ENCODE results near the gene IL17C. TPM values are rescaled to one million over a fixed set of nuclear protein-coding genes. Genes with fewer than 3 reads are reported as not detected.

The IL17C gene
- total and polyA plus RNA-seq, 2 experiments from 2014 or later, result not detected

DNA sequence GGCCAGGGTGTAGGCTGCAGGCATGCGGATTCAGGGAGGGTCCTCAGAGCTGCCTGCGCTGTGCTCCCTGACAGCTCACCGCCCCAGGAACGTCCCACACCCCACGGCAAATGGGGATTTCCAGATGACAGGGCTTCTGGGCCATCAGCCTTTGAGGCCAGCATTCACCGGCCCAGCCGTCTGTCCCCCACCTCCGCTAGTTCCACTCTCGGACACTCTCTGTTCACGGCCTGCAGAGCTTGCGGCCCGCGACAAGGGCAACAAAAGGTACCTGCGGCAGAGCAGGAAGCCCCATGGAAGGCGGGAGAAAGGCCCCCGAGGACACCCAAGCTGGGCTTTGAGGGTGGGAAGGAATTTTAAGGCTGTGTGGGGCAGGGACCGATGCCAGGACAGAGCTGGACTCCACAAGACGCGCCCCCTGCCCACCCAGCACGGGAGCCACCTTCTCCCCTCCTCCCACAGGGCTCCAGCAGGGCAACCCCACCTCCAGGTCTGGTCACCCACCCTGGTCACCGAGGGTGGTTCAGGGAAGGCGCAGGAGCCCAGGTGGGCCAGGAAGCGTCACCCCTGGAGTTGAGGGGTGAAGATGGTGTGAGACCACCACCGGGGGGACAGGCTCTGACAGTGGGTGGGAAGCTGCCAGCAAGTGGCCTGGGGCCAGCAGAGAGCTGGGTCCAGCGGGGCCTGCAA, 18.1 kb downstream of the IL17C start:
- Histone ChIP-seq H3K4me1 (ENCODE audit: low read depth) (peaks cover 6% of the 10 kb centered on the region), H3K27me3 (no peaks in the 10 kb centered on the region), H3K4me3 (no peak overlapping the region), H3K9me3 (ENCODE audit: low read depth) (no peaks in the 10 kb centered on the region), H3K27ac (no peak overlapping the region), H3K36me3 (peaks cover 8% of the 10 kb centered on the region)
- DNase-seq (ENCODE audit: low read depth in 1 of 2, low spot score in 1 of 2), result no peak
- TF ChIP-seq, protein P1, sequence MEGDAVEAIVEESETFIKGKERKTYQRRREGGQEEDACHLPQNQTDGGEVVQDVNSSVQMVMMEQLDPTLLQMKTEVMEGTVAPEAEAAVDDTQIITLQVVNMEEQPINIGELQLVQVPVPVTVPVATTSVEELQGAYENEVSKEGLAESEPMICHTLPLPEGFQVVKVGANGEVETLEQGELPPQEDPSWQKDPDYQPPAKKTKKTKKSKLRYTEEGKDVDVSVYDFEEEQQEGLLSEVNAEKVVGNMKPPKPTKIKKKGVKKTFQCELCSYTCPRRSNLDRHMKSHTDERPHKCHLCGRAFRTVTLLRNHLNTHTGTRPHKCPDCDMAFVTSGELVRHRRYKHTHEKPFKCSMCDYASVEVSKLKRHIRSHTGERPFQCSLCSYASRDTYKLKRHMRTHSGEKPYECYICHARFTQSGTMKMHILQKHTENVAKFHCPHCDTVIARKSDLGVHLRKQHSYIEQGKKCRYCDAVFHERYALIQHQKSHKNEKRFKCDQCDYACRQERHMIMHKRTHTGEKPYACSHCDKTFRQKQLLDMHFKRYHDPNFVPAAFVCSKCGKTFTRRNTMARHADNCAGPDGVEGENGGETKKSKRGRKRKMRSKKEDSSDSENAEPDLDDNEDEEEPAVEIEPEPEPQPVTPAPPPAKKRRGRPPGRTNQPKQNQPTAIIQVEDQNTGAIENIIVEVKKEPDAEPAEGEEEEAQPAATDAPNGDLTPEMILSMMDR (IDR thresholded peaks at IDR 0.05; ENCODE audit: low read depth, low read length), result no peak

DNA sequence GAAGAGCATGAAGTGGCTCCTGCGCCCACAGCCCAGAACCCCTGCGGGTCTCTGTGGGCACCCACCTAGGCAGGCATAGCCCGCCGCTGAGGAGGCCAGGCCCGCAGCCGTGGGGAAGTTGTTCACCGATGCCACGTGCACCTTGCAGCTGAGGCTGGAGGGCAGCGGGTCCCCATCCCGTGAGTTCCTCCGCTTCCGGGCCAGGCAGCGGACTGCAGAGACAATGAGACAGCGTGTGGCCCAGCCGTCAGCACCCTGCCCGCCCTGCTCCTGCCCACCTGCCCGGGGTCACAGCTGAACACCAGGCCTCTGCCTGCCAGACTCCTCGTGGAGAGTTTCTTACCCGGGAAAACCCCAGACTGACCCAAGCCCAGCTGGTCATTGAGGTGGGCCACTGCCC, 19.0 kb downstream of the IL17C start:
- peaks cover 8% of the 10 kb centered on the region for H3K36me3 ChIP-seq
- DNase-seq (ENCODE audit: low read depth in 1 of 2, low spot score in 1 of 2), result no peak
- peaks cover 4% of the 10 kb centered on the region for H3K4me1 ChIP-seq (ENCODE audit: low read depth)
- no peak overlapping the region for H3K27ac ChIP-seq
- H3K27me3 ChIP-seq, result no peaks in the 10 kb centered on the region
- H3K9me3 ChIP-seq (ENCODE audit: low read depth), result no peaks in the 10 kb centered on the region
- H3K4me3 ChIP-seq, result no peak overlapping the region
- TF ChIP-seq, protein P1 (IDR thresholded peaks at IDR 0.05; ENCODE audit: low read depth, low read length), result no peak

DNA sequence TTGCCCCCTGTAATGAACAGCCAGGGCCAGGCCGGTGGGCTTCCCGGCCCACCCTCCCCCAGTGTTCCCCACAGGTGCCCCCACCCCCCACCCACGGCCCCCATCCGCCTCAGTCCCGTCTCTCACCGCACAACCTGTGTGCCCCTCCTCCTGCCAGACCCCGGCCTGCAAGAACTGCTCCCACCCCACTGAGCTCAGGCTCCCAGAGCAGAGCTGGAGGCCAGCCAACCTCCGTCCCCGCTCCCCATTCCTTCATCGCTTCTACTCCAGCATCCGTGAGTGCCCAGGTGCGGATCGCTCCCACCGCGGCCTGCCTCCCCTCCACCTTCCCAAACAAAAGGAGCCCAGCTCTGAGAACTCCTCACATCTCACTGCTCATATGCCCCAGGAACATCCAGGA, 20.3 kb downstream of the IL17C start:
- H3K27ac ChIP-seq, result no peak overlapping the region
- DNase-seq (ENCODE audit: low read depth in 1 of 2, low spot score in 1 of 2), result no peak
- no peak overlapping the region for H3K4me3 ChIP-seq
- H3K36me3 ChIP-seq, result peaks cover 8% of the 10 kb centered on the region
- TF ChIP-seq, protein P1 (IDR thresholded peaks at IDR 0.05; ENCODE audit: low read depth, low read length), result no peak
- peaks cover 4% of the 10 kb centered on the region for H3K4me1 ChIP-seq (ENCODE audit: low read depth)
- H3K27me3 ChIP-seq, result no peaks in the 10 kb centered on the region
- no peaks in the 10 kb centered on the region for H3K9me3 ChIP-seq (ENCODE audit: low read depth)

DNA sequence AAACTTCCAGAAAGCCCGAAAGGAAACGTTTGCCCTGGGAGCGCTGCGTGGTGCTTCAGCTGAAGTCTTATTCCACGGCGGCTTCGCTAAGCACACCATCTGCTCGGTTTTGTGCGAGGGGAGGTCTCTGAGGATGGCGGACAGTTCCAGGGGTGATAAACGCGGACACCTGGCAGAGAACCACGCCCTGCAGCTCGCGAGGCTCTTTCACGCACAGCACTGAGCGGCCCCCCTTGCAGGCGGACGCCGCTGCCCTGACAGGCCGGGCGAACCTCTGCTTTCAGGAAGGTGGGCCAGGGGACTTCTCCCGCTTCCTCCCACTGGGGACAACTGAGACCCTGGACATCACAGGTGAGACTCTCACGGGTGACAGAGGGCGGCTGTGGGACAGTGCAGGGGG, 20.8 kb downstream of the IL17C start:
- peaks cover 4% of the 10 kb centered on the region for H3K4me1 ChIP-seq (ENCODE audit: low read depth)
- H3K27ac ChIP-seq, result no peak overlapping the region
- H3K36me3 ChIP-seq, result peaks cover 8% of the 10 kb centered on the region
- TF ChIP-seq, protein P1 (IDR thresholded peaks at IDR 0.05; ENCODE audit: low read depth, low read length), result no peak
- DNase-seq (ENCODE audit: low read depth in 1 of 2, low spot score in 1 of 2), result no peak
- H3K27me3 ChIP-seq, result no peaks in the 10 kb centered on the region
- H3K4me3 ChIP-seq, result no peak overlapping the region
- no peaks in the 10 kb centered on the region for H3K9me3 ChIP-seq (ENCODE audit: low read depth)

DNA sequence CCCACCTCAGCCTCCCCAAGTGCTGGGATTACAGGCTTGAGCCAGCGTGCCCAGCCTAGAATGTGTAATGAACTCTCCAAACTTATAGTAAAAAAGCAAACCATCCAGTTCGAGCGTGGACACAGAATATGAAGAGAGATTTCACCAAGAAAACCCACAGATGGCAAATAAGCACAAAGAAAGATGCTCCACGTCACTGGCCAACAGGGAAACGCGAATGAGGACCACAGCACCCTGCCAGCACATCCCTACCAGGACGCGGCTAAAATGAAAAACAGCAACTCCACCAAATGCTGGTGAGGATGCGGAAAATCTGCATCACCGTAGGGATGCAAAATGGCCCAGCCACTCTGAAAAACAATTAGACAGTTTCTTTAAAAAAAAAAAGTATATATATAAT, 23.1 kb downstream of the IL17C start:
- H3K9me3 ChIP-seq (ENCODE audit: low read depth), result no peaks in the 10 kb centered on the region
- no peaks in the 10 kb centered on the region for H3K27me3 ChIP-seq
- no peaks in the 10 kb centered on the region for H3K36me3 ChIP-seq
- peaks cover 4% of the 10 kb centered on the region for H3K4me1 ChIP-seq (ENCODE audit: low read depth)
- TF ChIP-seq, protein P1 (IDR thresholded peaks at IDR 0.05; ENCODE audit: low read depth, low read length), result no peak
- no peak overlapping the region for H3K4me3 ChIP-seq
- H3K27ac ChIP-seq, result no peak overlapping the region
- no peak for DNase-seq (ENCODE audit: low read depth in 1 of 2, low spot score in 1 of 2)

Measured in cardiac muscle cell (in vitro differentiated cells and primary cell).